GM20000 (cell line): ENCODE results near the gene PAK1.

ENCODE experiments used
- DNase-seq: peaks from one replicate; pipeline ENCODE4 v3.0.0; 2012; ENCODE audit warnings: low spot score
- TF ChIP-seq, protein P1 (sequence below): IDR thresholded peaks from 2 replicates; pipeline ENCODE4 v1.5.1; 2012; ENCODE audit warnings: mild to moderate bottlenecking, control low read depth; ENCODE audit errors: extremely low read depth, missing control alignments

The PAK1 gene

DNA sequence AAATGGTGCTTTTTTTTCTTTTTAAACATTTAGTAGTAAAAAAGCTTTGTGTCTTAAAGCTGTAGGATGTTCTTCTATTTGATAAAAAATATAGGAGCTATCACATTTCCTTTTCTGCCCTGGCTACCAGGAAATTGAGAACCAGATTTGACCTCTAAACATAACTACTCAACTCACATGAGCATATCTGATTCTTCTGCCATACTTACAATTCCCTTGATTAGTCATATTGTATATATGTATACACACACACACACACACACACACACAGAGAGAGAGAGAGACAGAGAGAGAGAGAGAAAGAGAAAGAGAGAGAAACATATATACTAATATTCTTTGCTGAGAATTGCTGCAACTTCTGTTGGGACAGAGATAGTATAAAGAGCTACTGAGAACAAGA, 149.4 kb downstream of the PAK1 start:
- TF ChIP-seq, protein P1, sequence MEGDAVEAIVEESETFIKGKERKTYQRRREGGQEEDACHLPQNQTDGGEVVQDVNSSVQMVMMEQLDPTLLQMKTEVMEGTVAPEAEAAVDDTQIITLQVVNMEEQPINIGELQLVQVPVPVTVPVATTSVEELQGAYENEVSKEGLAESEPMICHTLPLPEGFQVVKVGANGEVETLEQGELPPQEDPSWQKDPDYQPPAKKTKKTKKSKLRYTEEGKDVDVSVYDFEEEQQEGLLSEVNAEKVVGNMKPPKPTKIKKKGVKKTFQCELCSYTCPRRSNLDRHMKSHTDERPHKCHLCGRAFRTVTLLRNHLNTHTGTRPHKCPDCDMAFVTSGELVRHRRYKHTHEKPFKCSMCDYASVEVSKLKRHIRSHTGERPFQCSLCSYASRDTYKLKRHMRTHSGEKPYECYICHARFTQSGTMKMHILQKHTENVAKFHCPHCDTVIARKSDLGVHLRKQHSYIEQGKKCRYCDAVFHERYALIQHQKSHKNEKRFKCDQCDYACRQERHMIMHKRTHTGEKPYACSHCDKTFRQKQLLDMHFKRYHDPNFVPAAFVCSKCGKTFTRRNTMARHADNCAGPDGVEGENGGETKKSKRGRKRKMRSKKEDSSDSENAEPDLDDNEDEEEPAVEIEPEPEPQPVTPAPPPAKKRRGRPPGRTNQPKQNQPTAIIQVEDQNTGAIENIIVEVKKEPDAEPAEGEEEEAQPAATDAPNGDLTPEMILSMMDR, result no peak
- no peak for DNase-seq

DNA sequence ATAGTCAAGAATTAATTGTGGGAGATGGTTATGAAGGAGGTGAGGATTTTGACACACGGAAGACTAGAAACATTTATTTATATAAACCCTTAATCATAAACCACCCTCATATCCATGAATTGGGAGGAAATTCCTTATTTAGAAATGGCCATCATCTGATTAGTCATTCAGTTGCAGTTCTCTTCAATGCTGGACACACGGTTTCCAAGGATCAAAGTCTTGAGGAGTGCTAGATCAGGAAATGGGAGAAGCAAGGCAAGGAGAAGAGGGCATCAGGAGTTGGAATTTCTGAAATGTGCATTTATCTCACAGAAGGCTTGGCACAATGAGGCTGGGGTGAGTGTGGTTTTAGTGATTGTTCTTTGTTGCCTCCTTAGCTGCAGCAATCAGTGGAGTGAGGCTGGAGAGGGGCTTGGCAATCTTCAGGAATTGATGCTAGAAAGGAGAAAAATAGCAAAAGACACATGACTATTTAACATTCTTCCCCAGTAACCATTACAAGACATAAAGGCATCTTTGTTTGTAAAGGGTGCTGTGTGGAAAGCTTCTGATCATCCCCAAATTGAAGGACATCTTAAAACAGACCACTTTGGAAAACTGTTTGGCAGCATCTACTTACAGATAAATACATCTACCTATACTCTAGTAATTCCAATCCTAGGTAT, 150.8 kb downstream of the PAK1 start:
- DNase-seq, result no peak

DNA sequence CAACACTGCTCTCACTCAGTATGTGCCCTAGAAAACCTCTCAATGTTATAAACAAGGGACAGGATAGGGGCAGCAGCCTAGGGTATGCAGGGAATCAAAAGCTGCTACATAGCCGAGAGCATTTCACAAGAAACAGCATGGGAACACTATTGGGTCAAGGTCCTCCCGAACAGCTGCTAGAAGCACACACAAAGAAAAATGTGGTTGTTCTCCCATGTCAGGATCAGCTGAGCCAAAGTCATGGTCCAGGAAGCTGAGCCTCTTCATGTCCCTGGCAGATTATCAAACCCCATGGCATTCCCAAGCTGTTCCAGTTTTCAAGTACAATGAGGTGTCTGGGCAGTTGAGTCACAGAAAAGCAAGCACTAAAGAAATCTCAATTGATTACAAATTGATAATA, 151.4 kb downstream of the PAK1 start:
- DNase-seq, result no peak
- TF ChIP-seq, protein P1, result no peak

More for the DNA sequence above, 150.8 kb downstream of the PAK1 start:
- TF ChIP-seq, protein P1, result no peak

DNA sequence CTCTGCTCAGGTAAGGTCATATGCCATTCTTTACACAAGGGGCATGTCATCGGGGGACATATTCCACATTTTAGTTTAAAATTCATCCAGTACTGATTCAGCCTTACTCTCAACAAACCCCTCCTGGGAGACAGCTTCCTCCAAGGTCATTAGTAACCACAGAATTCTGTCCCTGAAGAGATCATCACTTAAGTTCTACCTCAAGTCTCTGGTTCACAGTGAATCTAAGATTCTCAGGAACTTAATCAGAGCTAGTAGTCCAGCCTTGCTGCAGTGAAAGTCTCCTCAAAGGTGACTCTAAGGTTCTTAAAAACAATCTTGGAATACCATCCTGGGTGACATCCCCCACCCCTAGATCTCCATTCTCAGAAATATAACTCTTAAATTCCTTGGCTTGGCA, 153.5 kb downstream of the PAK1 start:
- TF ChIP-seq, protein P1, result no peak
- no peak for DNase-seq

DNA sequence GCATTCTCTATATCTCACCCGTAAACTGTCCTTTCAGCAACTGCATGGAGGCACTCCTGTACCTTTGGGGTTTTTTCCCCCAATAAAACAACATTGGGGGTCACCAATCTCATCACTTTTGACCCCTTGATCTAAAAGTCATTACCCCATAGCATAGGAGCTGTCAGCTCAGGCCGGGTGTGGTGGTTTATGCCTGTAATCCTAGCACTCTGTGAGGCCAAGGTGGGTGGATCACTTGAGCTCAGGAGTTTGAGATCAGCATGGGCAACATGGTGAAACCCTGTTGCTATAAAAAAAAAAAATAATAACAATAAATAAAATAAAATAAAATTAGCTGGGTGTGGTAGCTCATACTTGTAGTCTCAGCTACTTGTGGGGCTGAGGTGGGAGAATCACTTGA, 155.3 kb downstream of the PAK1 start:
- TF ChIP-seq, protein P1, result no peak
- DNase-seq, result no peak

DNA sequence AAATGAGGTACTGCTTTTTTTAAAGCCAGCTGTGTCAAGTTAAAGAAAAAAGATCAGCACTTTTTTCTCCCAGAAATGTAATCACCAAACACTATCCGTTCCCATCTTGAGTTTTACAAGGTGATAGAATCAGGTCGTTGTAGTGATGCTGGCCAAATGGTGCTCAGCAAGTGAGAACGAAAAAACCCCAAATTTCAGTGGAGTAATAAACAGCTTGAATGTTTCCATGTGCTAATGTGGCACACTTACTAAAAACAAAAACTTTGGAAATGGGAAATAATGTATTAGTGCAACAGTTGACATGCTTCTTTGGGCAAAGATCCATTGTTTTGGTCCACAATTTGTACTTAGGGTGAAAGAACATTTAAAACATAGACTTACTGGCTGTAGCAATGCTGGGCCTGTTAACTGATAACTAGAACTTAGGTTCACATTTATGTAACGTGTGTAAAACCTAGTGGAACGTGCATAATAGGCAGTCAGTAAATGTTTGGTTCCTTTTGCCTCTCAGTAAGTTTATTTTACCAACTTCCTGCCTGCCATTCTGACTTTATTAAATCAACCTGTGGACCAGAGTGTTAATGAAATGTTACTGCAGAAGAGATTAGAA, 157.1 kb downstream of the PAK1 start:
- no peak for DNase-seq
- TF ChIP-seq, protein P1, result no peak

DNA sequence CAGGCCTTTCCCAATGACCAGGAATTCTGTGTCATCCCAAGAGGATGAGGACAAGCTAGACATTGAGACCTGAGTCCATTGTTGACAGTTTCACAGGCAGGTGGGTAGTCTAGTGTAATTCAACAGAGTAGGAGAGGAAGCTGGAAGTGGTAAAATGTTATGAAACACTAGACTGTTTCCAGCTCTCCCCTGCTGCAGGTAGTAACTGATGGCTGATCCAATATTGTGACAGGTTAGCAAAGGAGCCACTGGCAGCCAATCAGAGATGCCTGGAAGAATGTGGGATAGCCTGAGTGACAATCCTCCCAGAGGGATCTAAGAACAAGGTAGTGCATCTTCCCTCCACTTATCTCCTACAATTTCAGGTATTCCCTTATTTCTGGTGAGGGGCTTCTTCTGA, 161.8 kb downstream of the PAK1 start:
- TF ChIP-seq, protein P1, result no peak
- DNase-seq, result no peak
